Stimulated activated CD8-positive, alpha-beta memory T cell treated with anti-CD3 and anti-CD28 coated beads, Interleukin-4, amount 100 ng/mL, for 4 hours (primary cell): ENCODE measurements around the gene SPINT4.
"Not testable (repeated sequence)": the region's sequence is repeated elsewhere in the genome, so short reads cannot be mapped to it uniquely, and the experiment has no call there.

Source experiments
- DNase-seq, 2 donors: peaks; one replicate each; pipeline ENCODE4 v3.0.0-alpha.2; 2020; ENCODE audit warnings: low read depth in 2 of 2, low spot score in 1 of 2

SPINT4 gene

DNA sequence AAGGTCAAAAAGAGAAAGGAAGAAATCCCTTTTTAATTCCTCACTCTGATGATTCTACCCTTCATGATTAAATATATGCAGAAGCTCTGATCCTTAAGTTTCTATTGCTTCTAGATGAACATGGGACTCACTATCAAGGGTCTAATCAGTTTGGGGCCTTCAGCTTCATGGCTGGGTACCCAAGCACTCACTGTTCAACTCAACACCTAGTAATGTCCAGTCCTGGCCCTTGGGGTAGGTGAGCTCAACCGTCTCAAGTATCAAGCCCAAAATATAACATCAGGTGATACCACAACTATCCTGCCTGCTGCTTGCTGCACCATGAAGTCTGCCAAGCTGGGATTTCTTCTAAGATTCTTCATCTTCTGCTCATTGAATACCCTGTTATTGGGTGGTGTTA, at the start of gene SPINT4:
Gene SPINT4, plus strand, starts transcription at position 301 of the 400 bp plus-strand sequence. Its CDS starts 21 bp downstream, at position 322.
- no peak for DNase-seq

DNA sequence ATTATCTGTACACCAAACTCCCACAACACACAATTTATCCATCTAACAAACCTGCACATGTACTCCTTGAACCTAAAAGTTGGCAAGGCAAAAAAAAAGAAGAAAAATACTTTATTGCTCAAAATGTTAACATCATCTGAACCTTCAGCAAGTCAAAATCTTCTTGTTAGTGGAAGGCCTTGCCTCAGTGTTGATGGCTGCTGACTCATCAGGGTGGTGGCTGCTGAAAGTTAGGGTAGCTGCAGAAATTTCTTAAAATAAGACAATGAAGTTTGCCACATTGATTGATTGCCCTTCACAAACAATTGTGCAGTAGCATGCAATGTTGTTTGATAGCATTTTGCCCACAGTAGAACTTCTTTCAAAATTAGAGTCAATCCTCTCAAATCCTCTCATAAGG, 49.4 kb upstream of the SPINT4 start:
- DNase-seq, result no peak

DNA sequence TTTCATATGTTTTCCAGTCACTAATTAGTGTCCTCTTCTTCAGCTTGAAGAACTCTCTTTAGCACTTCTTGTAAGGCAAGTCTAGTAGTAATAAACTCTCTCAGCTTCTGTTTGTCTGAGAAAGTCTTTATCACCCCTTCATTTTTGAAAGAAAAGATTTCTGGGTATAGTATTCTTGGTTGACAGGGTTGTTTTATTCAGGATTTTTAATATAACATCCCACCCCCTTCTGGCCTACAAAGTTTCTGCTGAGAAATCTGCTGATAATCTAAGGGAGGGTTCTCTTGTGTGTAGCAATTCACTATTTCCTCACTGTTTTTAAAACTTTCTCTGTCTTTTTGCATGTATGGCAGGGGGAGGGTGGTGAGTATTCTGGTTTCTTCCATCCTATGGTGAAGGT, 42.5 kb upstream of the SPINT4 start:
- no peak for DNase-seq

DNA sequence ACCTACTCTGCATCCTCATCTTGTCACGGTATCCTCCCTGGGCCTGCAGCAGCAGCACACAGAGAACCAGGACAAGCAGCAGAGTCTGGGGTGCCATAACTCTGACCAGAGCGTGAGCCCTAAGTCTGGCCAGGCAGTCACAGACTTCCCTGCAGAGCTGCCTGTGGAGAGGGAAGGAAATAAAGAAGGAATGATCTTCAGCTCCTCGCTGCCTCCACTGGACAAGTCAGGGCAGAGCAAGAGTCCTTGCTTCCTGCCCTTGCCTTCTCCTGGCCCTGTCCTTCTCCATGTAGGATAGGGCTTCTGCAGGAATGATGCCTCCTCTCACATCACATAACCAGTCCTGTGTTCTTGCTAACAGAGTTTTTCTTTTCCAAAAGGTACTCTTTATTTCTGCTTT, 36.3 kb upstream of the SPINT4 start:
- no peak for DNase-seq

DNA sequence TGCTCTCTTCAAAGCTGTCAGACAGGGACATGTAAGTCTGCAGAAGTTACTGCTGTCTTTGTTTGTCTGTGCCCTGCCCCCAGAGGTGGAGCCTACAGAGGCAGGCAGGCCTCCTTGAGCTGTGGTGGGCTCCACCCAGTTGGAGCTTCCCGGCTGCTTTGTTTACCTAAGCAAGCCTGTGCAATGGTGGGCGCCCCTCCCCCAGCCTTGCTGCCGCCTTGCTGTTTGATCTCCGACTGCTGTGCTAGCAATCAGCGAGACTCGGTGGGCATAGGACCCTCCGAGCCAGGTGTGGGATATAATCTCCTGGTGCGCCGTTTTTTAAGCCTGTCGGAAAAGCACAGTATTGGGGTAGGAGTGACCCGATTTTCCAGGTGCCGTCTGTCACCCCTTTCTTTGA, 28.8 kb upstream of the SPINT4 start:
- DNase-seq, result not testable (repeated sequence)

DNA sequence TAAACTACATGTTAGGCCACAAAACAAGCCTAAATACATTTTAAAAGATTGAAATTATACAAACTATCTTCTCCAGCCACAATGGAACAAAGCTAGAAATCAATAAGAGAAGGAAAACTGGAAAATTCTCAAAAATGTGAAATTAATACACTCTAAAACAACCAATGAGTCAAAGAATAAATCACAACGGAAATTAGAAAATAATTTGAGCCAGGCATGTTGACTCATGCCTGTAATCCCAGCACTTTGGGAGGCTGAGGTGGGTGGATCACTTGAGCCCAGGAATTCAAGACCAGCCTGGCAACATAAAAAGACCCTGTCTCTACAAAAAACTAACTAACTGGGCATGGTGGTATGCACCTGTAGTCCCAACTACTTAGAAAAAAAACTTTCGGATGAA, 26.7 kb upstream of the SPINT4 start:
- no peak for DNase-seq

DNA sequence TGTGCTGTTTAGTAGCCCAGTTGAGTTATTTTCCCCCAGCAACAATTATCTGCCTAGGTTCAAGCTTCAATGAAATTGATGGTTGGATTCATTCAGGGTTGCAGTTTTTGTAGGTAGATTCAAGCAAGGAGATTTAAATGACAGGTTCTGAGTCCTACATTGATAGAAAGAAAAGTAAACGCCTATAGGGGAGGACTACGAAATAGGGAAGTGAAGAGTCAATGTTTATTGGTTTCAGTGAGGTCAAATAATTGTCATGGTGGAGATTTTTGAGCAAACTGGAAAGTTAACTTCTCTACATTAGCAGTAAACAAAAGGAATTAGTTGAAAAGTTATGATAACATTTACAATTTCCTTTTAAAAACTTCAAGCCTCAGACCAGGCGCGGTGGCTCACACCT, 21.0 kb upstream of the SPINT4 start:
- DNase-seq, result no peak

DNA sequence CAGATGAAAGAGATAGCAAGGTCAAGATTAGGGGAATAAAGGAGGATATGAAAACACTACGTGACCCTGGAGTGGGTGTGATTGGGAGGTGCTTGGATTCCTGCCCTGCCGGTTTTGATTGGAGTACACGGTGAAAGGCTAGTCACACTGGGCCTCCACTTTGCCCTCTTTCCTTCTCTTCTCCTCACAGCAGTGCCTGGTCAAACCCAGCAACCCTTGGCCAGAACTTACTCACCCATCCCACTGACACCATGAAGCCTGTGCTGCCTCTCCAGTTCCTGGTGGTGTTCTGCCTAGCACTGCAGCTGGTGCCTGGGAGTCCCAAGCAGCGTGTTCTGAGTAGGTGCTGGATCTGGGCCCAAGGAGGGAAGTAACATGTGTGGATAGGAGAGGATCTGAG, 20.3 kb upstream of the SPINT4 start, which contains the start of gene WFDC13:
Gene WFDC13, plus strand, starts transcription at position 166 of the 400 bp plus-strand sequence. Its CDS starts 86 bp downstream, at position 252.
- no peak for DNase-seq

DNA sequence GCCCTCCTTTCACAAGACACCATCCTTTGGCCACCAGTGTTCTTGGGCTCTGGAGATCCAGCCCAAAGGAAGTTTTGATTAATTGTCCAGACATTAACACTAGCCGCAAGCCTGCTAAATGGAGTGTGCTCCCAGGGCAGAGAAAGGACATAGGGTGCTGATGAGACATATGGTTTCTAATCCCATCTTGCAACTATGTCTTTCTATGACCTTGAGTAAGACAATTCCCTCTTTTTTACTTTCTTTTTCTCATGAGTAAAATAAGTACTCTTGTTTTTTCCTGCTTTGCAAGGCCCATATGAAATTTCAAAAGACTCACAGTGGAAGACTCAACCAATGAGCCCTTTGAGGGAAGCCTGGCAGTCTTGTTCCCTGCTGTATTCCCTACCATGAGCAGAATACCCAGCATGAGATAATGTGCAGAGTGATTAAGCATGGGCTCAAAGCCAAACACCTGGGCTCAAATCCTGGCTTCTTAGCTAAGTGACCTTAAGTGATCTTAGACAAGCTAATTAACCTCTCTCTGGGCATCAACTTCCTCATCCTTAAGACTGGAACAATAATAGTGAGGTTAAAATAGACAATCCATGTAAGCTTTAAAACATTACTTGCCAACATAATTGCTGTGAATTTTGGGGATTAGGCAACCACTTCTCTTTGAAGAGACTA, 17.0 kb upstream of the SPINT4 start, which contains the start of gene WFDC10B:
Gene WFDC10B, minus strand, starts transcription at position 51 of the 669 bp plus-strand sequence. CDS start 19,027 bp downstream, outside the sequence.
- no peak for DNase-seq

DNA sequence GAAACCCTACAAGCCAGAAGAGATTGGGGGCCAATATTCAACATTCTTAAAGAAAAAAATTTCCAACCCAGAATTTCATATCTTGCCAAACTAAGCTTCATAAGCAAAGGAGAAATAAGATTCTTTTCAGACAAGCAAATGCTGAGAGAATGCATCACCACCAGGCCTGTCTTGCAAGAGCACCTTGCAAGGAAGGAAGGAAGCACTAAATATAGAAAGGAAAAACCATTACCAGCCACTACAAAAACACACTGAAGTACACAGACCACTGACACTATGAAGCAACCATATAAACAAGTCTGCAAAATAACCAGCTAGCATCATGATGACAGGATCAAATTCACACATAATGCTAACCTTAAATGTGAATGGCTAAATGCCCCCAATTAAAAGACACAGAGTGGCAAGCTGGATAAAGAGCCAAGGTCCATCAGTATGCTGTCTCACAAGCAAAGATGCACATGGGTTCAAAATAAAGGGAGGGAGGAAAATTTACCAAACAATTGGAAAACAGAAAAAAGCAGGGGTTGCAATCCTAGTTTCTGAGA, 5.9 kb upstream of the SPINT4 start:
- not testable (repeated sequence) for DNase-seq

DNA sequence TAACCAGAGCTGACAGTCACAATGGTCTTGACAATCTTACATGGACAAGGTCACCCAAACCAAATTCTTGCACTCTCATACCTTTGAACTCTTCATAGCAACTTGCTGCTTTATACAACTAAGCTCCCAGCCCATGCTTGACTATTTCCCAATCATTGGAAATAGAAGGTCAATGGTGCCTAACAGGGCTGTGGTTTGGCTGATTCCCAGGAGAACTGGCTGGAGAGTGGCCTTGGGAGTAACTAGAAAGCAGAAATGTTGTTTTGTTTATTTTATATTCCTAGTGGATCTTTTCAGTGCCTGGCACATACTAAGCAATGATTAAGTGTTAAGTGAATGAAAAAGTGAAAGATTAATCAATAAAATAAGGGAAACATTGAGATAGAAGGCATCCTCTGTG, 3.0 kb downstream of the SPINT4 start:
- DNase-seq, result no peak

DNA sequence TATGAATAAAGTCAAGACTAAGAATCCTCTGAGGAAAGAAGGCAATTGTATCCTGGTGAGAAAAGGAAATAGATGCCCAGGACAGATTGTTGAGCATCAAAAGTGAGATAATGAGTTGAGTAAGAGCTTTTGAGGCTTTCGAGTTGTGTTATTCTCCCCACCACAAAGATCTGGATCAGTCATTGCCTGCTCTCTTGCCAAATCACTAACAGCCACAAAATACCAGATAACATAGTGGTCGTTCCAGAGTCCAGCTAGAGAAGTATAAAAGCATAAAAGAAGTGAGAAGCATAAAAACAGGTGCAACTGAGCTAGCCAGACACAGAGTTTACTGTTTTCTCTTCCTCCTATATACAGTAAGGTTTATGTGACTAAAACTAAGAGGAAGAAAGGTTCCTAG, 4.9 kb downstream of the SPINT4 start:
- no peak for DNase-seq

DNA sequence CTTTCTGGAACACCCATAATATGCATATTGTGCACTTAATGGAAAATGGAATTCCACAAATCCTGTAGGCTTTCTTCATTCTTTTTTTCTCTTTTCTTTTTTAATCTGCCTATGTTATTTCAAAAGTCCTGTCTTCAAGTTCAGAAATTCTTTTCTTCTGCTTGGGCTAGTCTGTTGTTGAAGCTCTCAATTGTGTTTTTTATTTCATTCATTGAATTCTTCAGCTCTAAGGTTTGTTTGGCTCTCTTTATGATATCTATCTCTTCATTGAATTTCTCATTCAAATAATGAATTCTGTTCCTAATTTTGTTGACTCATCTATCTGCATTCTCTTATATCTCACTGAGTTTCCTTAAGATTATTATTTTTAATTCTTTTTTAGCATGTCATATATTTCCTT, 10.1 kb downstream of the SPINT4 start:
- DNase-seq, result no peak

DNA sequence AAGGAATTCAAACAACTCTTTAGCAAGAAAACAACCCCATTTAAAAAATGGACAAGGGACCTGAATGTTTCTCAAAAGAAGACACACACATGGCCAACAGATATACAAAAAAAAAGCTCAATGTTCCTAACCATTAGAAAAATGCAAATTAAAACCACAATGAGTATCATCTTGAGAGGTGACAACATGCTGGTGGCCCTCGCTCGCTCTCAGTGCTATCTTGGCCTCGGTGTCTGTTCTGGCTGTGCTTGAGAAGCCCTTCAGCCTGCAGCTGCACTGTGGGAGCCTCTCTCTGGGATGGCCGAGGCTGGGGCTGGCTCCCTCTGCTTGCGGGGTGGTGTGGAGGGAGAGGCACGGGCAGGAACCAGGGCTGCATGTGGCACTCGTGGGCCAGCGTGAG, 13.4 kb downstream of the SPINT4 start:
- no peak for DNase-seq

DNA sequence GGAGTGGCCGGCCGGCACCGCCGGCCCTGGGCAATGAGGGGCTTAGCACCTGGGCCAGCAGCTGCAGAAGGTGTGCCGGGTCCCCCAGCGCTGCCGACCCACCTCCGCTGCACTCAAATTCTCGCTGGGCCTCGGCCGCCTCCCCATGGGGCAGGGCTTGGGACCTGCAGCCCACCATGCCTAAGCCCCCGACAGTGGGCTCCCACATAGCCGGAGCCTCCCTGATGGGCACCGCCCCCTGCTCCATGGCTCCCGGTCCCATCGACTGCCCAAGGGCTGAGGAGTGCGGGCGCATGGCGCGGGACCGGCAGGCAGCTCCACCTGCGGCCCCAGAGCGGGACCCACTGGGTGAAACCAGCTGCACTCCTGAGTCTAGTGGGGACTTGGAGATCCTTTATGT, 13.8 kb downstream of the SPINT4 start:
- DNase-seq, result no peak

DNA sequence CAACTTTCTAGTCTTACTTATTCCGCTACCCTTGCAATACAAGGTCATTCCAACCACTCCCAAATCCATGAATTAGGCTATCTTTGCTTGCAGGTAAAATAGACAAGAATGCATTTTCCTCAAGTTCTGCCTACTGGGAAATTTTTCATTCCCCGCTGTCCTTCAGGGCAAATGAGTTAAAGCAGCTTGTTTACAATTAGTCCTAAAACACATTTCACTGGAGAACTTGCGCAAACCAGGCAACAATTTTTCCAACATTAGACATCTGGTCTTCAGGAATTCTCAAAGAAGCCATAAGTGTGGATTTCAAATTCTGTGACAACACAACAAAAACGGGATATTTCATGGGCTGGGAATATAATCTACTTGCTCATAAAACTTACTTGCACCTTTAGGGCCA, 20.4 kb downstream of the SPINT4 start:
- no peak for DNase-seq

DNA sequence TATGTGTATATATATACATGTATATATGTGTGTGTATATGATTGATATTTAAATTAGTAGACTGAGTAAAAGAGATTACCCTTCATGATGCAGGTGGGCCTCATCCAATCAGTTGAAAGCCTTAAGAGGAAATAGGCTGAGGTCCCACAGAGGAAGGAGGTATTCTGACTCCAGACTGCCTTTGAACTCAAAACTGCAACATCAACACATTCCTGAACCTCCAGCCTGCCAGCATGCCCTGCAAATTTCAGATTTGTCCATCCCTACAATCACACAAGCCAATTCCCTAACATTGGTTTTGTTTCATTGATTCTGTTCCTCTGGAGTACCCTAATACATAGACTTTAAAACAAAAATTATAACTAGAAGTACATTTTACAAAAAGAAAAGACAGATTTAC, 22.9 kb downstream of the SPINT4 start:
- DNase-seq, result no peak

DNA sequence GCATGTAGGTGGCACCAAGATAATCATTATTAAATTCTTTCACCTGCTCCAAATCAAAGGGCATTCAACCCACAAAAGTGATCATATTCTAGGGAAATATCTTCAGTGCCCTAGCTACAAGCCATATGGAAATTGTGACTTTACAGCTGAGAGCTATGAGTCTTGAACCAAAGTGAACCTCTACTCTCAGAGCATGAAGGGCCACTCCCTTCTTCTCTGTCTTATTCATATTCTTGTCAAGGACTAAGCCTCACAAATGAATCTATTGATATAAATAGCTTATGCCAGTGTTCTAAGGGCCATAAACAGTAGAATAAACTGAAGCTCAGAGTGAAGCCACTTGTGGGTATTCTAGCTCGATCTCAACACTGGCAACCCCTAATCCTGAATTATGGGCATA, 29.6 kb downstream of the SPINT4 start:
- DNase-seq, result no peak

DNA sequence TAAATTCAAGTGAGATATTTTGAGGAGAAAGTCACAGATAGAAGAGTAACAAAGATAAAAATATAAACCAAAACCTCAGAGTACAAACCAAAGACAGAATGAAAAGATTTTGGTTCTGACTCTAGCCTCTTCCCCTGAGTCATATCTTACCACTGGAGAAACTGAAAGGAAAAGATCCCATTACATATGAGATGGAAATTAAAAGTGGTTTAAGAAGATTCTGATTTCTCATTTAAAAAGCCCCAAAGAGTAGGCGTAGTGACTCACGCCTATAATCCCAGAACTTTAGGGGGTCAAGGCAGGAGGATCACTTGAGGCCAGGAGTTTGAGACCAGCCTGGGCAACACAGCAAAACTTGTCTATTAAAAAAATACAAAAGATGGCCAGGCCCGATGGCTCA, 30.6 kb downstream of the SPINT4 start:
- DNase-seq, result no peak

DNA sequence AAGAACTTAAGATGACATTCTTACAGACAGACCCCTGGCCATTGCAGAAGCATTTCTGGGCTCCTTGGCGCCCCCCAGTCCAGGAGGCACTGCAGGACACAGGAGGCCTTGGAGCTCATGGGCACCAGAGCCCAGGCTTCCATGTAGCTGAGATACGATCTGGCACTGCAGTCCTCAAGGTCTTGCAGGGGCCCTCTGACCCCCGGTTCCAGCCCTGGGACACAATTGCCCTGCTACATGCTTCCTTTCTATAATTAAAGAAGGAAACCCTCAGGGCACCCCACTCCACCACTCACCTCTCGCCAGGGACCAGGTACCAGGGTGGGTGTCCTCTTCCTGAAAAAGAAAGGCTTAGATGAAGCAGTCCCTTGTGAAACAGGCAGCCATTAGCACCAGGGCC, 35.9 kb downstream of the SPINT4 start:
- DNase-seq, result no peak

DNA sequence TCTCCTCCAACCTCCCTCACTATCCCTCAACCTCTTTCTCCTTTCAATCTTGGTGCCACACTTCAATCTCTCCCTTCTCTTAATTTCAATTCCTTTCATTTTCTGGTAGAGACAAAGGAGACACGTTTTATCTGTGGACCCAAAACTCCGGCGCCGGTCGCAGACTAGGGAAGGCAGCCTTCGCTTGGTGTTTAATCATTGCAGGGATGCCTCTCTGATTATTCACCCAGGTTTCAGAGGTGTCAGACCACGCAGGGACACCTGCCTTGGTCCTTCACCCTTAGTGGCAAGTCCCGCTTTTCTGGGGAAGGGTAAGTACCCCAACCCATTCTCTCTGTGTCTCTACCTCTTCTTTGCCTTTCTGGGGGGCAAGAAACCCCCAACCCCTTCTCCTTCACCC, 37.8 kb downstream of the SPINT4 start:
- DNase-seq, result not testable (repeated sequence)

DNA sequence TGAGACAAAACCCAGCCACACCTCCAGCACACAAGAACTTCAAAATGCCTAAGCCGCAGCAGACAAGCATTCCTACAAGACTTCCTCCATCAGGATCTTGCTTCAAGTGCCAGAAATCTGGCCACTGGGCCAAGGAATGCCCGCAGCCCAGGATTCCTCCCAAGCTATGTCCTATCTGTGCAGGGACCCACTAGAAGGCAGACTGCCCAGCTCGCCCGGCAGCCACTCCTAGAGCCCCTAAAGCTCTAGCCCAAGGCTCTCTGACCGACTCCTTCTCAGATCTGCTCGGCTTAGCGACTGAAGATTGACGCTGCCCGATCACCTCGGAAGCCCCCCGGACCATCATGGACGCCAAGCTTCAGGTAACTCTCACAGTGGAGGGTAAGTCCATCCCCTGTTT, 39.8 kb downstream of the SPINT4 start:
- DNase-seq, result not testable (repeated sequence)
